CD4-positive, alpha-beta T cell (primary cell): Measurements from ENCODE around the gene ACYP2. TPM values are rescaled to one million over a fixed set of nuclear protein-coding genes. Genes with fewer than 3 reads are reported as not detected.

Experiments
- ATAC-seq: fragments of 200-7000 bp; cut with Tn5 transposase; one replicate; pipeline ENCODE4 v1.10.0; 2022; ENCODE audit warnings: mild to moderate bottlenecking; ENCODE audit not compliant: poor library complexity
- CTCF ChIA-PET: fragments of 350-600 bp; sonication (Branson Sonifier 250); formaldehyde crosslinking; loops from one replicate; lab custom pipeline; 2021; ENCODE audit warnings: antibody characterized with exemption, inconsistent platforms; lab: Charles Lee
- POLR2A ChIA-PET: fragments of 350-600 bp; sonication (Branson Sonifier 250); formaldehyde crosslinking; loops from one replicate; lab custom pipeline; 2021; ENCODE audit warnings: antibody characterized with exemption, inconsistent platforms; lab: Charles Lee
- DNase-seq, 14 experiments: peaks; one replicate each; pipeline ENCODE4 v3.0.0-alpha.2; 2013 to 2020; ENCODE audit warnings: mixed read lengths in 2 of 14
- H3K27ac ChIP-seq, 2 donors: one replicate each; pipeline versions ENCODE4 v1.5.1 to v1.7.0; 2013; ENCODE audit warnings: low read length in 2 of 2, low read depth in 1 of 2, mild to moderate bottlenecking in 1 of 2
- H3K27me3 ChIP-seq, 2 experiments: 1 replicate in 1 of 2; 2 replicates in 1 of 2; pipeline versions ENCODE4 v1.6.1 to v1.7.0; 2013; ENCODE audit warnings: low read length in 2 of 2, control low read depth in 1 of 2, mild to moderate bottlenecking in 1 of 2, moderate library complexity in 1 of 2; ENCODE audit not compliant: insufficient read depth in 2 of 2, control insufficient read depth in 1 of 2
- H3K36me3 ChIP-seq: one replicate; pipeline ENCODE4 v1.6.1; 2013; ENCODE audit warnings: low read length, control low read depth; ENCODE audit not compliant: insufficient read depth
- H3K4me1 ChIP-seq: one replicate; pipeline ENCODE4 v1.6.1; 2013; ENCODE audit warnings: low read length, control low read depth; ENCODE audit not compliant: insufficient read depth
- H3K4me3 ChIP-seq: one replicate; pipeline ENCODE4 v1.5.1; 2013; ENCODE audit warnings: mild to moderate bottlenecking, low read length, moderate library complexity
- H3K9me3 ChIP-seq, 2 experiments: 1 replicate in 1 of 2; 2 replicates in 1 of 2; pipeline versions ENCODE4 v1.6.1 to v1.7.0; 2013; ENCODE audit warnings: low read length in 2 of 2, mild to moderate bottlenecking in 2 of 2, control low read depth in 1 of 2, moderate library complexity in 1 of 2; ENCODE audit not compliant: control insufficient read depth in 1 of 2, insufficient read depth in 1 of 2
- H3K27ac Mint-ChIP-seq: one replicate; pipeline ENCODE4 v1.8.0; 2020; ENCODE audit warnings: mixed read lengths
- H3K27me3 Mint-ChIP-seq: one replicate; pipeline ENCODE4 v1.8.0; 2021; ENCODE audit warnings: mixed read lengths
- H3K36me3 Mint-ChIP-seq: one replicate; pipeline ENCODE4 v1.8.0; 2021; ENCODE audit warnings: low read depth, mixed read lengths
- H3K4me1 Mint-ChIP-seq: one replicate; pipeline ENCODE4 v1.8.0; 2021; ENCODE audit warnings: low read depth, mixed read lengths
- H3K4me3 Mint-ChIP-seq: one replicate; pipeline ENCODE4 v1.8.0; 2020; ENCODE audit warnings: mild to moderate bottlenecking, mixed read lengths
- H3K9me3 Mint-ChIP-seq: one replicate; pipeline ENCODE4 v1.8.0; 2020; ENCODE audit warnings: mixed read lengths
- intact Hi-C, 2 experiments: fragments of 100-400 bp; cut with DNase I in 1 of 2; cut with micrococcal nuclease in 1 of 2; formaldehyde crosslinking; loops; one replicate each; pipeline versions ENCODE4 v1.15.1 to v1.9.0; 2023 to 2025; cut with DNase I, micrococcal nuclease
- total RNA-seq, 174 experiments: library from RNA in 2 of 174; stranded (reverse) in 2 of 174; gene quantifications; one replicate each; pipeline ENCODE4 v1.2.3 and lab custom pipeline; 2021 to 2026
- TF ChIP-seq, protein P1 (sequence below): fragments of 200-600 bp; IDR thresholded peaks from one replicate; pipeline ENCODE4 v1.8.0; 2022; ENCODE audit warnings: antibody characterized with exemption, mild to moderate bottlenecking

ACYP2 gene
- total RNA-seq, 2 experiments from 2014 or later = 9.3 to 10.9 TPM

DNA sequence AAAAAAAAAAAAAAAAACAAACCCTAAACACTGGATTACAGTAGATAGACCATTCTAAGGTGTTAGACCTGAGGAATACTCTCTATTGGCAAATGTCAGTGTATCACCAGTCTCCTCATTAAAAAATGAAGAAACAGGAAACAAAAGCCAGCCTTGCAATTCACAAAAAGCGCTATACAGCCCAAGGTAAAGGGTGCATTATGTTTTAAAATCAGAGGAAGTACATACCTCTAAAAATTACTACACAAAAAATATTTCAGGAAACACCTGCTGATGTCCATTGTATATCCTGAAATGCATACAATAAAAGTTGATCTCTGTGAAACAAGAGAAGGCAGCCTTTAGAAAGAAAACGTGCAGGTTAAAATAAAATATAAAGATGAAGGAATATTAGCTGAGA is 195.5 kb downstream of the ACYP2 start:
- H3K4me3 ChIP-seq = no peak overlapping the region
- intact Hi-C loops = no loop called here
- ChIA-PET CTCF (no interaction called here), POLR2A (no interaction called here)
- TF ChIP-seq, protein P1, sequence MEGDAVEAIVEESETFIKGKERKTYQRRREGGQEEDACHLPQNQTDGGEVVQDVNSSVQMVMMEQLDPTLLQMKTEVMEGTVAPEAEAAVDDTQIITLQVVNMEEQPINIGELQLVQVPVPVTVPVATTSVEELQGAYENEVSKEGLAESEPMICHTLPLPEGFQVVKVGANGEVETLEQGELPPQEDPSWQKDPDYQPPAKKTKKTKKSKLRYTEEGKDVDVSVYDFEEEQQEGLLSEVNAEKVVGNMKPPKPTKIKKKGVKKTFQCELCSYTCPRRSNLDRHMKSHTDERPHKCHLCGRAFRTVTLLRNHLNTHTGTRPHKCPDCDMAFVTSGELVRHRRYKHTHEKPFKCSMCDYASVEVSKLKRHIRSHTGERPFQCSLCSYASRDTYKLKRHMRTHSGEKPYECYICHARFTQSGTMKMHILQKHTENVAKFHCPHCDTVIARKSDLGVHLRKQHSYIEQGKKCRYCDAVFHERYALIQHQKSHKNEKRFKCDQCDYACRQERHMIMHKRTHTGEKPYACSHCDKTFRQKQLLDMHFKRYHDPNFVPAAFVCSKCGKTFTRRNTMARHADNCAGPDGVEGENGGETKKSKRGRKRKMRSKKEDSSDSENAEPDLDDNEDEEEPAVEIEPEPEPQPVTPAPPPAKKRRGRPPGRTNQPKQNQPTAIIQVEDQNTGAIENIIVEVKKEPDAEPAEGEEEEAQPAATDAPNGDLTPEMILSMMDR = no peak
- Mint-ChIP-seq H3K9me3 (no peaks in the 10 kb centered on the region), H3K4me1 (no peaks in the 10 kb centered on the region), H3K27me3 (no peaks in the 10 kb centered on the region), H3K27ac (no peak overlapping the region), H3K36me3 (no peaks in the 10 kb centered on the region), H3K4me3 (no peak overlapping the region)
- no peaks in the 10 kb centered on the region for H3K4me1 ChIP-seq
- no peaks in the 10 kb centered on the region for H3K36me3 ChIP-seq
- H3K9me3 ChIP-seq = peaks cover 0 to 4% of the 10 kb centered on the region in 2 experiments
- H3K27ac ChIP-seq = no peak overlapping the region
- ATAC-seq (no peak), DNase-seq (no peak)
- H3K27me3 ChIP-seq = no peaks in the 10 kb centered on the region

DNA sequence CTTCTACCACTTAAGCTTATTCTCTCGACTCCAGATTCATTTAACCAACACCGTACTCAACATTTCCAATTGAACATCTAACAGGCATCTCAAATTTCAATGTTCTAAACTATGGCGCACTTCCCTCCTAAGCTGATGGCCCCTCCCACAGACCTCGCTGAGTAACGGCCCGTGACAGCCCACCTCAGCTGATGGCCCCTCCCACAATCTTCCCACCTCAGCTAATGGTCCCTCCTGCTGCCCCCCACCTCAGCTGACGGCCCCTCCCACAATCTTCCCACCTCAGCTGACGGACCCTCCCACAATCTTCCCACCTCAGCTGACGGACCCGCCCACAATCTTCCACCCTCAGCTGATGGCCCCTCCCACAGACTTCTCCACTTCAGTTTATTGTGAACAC is 197.7 kb downstream of the ACYP2 start:
- Histone ChIP-seq H3K4me3 (no peak overlapping the region), H3K27ac (no peak overlapping the region), H3K36me3 (no peaks in the 10 kb centered on the region), H3K27me3 (no peaks in the 10 kb centered on the region), H3K4me1 (no peaks in the 10 kb centered on the region), H3K9me3 (peaks cover 0 to 4% of the 10 kb centered on the region in 2 experiments)
- DNase-seq = no peak
- H3K4me1 Mint-ChIP-seq = no peaks in the 10 kb centered on the region
- ChIA-PET CTCF (no interaction called here), POLR2A (no interaction called here)
- H3K36me3 Mint-ChIP-seq = no peaks in the 10 kb centered on the region
- no peaks in the 10 kb centered on the region for H3K27me3 Mint-ChIP-seq
- no peak for ATAC-seq
- H3K4me3 Mint-ChIP-seq = no peak overlapping the region
- TF ChIP-seq, protein P1 = no peak
- intact Hi-C loops = no loop called here
- no peak overlapping the region for H3K27ac Mint-ChIP-seq
- peaks cover 2% of the 10 kb centered on the region for H3K9me3 Mint-ChIP-seq

DNA sequence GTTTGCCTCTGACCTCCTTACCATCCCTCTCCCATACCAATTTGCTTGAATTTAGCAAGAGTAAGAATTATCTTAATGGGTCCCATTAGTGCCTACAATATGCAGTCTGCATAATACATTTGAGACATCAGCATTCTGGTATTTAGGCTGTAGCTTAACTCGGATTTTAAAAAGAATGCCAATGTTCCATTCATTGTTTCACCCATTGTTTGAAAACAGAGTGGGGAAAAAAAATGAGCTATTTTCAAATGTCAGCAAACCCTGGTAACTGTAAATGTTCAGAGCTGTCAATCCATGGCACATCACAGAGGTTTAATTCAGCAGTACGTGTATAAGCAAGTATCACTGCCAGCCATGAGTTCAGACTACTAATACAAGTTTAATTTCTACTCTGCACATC is 202.6 kb downstream of the ACYP2 start:
- H3K4me1 Mint-ChIP-seq = no peaks in the 10 kb centered on the region
- H3K9me3 Mint-ChIP-seq = peaks cover 2% of the 10 kb centered on the region
- POLR2A ChIA-PET = no interaction called here

More for the DNA sequence above, 202.6 kb downstream of the ACYP2 start:
- peaks cover 0 to 4% of the 10 kb centered on the region in 2 experiments for H3K9me3 ChIP-seq
- no peak overlapping the region for H3K4me3 Mint-ChIP-seq
- no peak for DNase-seq
- H3K36me3 ChIP-seq = no peaks in the 10 kb centered on the region
- no peak for ATAC-seq
- H3K4me3 ChIP-seq = no peak overlapping the region
- H3K27ac ChIP-seq = no peak overlapping the region
- intact Hi-C loops = no loop called here
- no peaks in the 10 kb centered on the region for H3K27me3 ChIP-seq
- H3K27me3 Mint-ChIP-seq = no peaks in the 10 kb centered on the region
- CTCF ChIA-PET = no interaction called here
- H3K36me3 Mint-ChIP-seq = no peaks in the 10 kb centered on the region
- no peaks in the 10 kb centered on the region for H3K4me1 ChIP-seq
- TF ChIP-seq, protein P1 = no peak
- H3K27ac Mint-ChIP-seq = no peak overlapping the region
